Measurements from ENCODE around the gene ANO2.
A peak's percentile ranks its signal among the peaks of the same experiment; 100 is the strongest.
"Not testable (repeated sequence)": the region's sequence is repeated elsewhere in the genome, so short reads cannot be mapped to it uniquely, and the experiment has no call there.

Gene ANO2

DNA sequence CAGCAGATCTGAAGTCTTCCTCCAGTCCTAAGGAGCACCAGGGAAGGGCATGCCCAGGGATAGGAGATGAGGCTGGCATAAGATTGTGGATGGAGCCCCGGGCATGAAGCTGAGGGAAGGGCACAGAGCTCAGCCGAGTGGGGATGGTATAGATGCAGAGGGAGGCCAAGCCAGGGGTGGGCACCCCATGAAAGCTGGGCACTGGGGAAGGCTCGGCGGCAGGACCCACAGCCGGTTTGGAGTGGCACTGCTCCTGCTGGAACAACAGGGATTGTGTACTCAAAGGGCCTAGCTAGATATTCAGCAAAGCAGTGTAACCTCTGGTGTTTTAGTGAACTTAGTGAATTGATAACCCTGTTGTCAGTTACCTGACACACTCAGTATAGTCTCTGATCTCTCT lies 396.0 kb downstream of the ANO2 start:
- H3K27me3 Mint-ChIP-seq (ENCODE audit: low read depth, poor library complexity) = peaks cover 15% of the 10 kb centered on the region
- H3K9me3 Mint-ChIP-seq = peaks cover 26% of the 10 kb centered on the region
- peaks cover 27% of the 10 kb centered on the region for H3K4me1 Mint-ChIP-seq
- no peak overlapping the region for H3K4me3 Mint-ChIP-seq
- DNase-seq = no peak
- TF ChIP-seq, protein P1, sequence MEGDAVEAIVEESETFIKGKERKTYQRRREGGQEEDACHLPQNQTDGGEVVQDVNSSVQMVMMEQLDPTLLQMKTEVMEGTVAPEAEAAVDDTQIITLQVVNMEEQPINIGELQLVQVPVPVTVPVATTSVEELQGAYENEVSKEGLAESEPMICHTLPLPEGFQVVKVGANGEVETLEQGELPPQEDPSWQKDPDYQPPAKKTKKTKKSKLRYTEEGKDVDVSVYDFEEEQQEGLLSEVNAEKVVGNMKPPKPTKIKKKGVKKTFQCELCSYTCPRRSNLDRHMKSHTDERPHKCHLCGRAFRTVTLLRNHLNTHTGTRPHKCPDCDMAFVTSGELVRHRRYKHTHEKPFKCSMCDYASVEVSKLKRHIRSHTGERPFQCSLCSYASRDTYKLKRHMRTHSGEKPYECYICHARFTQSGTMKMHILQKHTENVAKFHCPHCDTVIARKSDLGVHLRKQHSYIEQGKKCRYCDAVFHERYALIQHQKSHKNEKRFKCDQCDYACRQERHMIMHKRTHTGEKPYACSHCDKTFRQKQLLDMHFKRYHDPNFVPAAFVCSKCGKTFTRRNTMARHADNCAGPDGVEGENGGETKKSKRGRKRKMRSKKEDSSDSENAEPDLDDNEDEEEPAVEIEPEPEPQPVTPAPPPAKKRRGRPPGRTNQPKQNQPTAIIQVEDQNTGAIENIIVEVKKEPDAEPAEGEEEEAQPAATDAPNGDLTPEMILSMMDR (IDR thresholded peaks at IDR 0.05) = no peak
- peaks cover 5% of the 10 kb centered on the region for H3K36me3 Mint-ChIP-seq (ENCODE audit: low read depth)
- peak overlapping the region; percentile 73 for H3K27ac Mint-ChIP-seq

DNA sequence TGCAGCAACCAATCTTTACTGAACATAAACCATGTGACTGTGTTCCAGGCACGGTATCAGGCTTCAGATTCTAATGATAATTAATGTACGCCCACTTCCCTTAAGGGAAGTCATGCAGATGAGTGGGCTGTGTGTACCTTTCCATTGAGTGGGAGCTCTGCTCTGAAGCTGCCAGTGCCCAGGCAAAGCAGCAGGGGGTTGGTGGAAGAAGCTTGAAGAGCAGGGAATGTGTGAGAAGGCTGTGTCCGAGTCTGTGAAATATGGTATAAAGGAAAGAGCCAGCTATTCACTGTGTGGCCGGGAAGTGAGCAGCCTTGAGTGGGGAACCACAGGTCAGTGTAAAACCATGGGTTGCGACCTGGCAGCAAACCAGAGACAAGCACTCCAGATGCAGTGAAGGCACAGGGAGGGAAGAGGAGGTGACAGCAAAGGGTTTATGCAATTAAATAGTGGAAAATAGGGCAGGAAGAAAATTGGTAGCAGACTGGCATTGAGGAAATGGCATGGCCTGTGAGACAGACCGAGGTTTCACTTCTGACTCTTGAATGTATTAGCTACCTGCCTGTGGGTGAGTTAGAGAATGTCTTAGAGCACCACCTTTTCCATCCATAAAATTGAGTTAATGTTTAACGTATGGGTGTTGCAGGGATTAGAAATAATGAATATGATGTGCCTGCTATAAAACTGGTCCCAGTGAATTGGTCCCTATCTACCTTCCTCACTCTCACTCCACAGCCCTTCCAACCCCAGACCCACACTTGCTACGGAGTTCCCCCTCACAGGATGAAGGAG lies 396.7 kb downstream of the ANO2 start:
- H3K4me3 Mint-ChIP-seq = no peak overlapping the region
- TF ChIP-seq, protein P1 (IDR thresholded peaks at IDR 0.05) = no peak
- H3K27ac Mint-ChIP-seq = no peak overlapping the region
- no peak for DNase-seq
- peaks cover 15% of the 10 kb centered on the region for H3K27me3 Mint-ChIP-seq (ENCODE audit: low read depth, poor library complexity)
- peaks cover 33% of the 10 kb centered on the region for H3K9me3 Mint-ChIP-seq
- peaks cover 5% of the 10 kb centered on the region for H3K36me3 Mint-ChIP-seq (ENCODE audit: low read depth)
- H3K4me1 Mint-ChIP-seq = peaks cover 20% of the 10 kb centered on the region

DNA sequence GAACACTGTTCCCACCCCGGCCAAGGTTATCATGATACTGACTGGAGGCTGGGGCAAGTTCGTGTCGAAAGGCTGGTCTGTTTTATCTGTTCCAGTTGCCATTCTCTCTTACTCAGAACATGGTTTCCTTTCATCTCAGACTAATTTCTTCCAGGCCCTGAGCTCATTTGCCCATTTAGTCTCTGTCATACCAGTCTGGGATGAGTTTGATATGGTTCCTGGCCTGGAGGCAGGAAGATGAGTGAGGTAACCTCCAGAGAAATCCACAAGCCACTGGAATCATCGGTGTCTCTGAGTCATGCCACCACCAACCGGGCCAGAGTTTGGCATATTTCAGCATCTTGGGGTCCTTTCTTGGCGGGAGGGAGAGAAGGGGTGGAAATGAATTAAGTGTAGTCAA lies 398.4 kb downstream of the ANO2 start:
- no peak for DNase-seq
- H3K27ac Mint-ChIP-seq = no peak overlapping the region
- H3K4me3 Mint-ChIP-seq = no peak overlapping the region
- H3K36me3 Mint-ChIP-seq (ENCODE audit: low read depth) = peaks cover 12% of the 10 kb centered on the region
- H3K4me1 Mint-ChIP-seq = peaks cover 9% of the 10 kb centered on the region
- TF ChIP-seq, protein P1 (IDR thresholded peaks at IDR 0.05) = no peak
- H3K9me3 Mint-ChIP-seq = peaks cover 43% of the 10 kb centered on the region
- H3K27me3 Mint-ChIP-seq (ENCODE audit: low read depth, poor library complexity) = peaks cover 12% of the 10 kb centered on the region

DNA sequence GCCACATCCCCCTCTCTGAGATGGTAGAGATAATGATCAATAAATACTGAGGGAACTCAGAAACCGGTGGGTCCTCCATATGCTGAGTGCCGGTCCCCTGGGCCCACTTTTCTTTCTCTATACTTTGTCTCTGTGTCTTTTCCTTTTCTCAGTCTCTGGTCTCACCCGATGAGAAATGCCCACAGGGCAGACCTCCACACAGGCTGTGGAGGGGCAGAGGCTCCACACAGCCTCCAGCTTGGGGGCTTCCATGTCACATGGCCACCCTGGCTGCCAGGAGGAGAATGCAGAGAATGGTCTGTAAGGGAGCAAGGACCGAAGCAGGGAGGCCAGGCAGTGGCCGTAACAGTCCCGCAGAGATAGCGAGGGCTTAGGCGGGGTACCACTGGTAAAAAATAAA lies 407.3 kb downstream of the ANO2 start:
- no peak for DNase-seq
- H3K4me3 Mint-ChIP-seq = no peak overlapping the region
- H3K27ac Mint-ChIP-seq = no peak overlapping the region
- peaks cover 25% of the 10 kb centered on the region for H3K36me3 Mint-ChIP-seq (ENCODE audit: low read depth)
- TF ChIP-seq, protein P1 (IDR thresholded peaks at IDR 0.05) = no peak
- peaks cover 57% of the 10 kb centered on the region for H3K9me3 Mint-ChIP-seq
- peaks cover 5% of the 10 kb centered on the region for H3K27me3 Mint-ChIP-seq (ENCODE audit: low read depth, poor library complexity)
- H3K4me1 Mint-ChIP-seq = peaks cover 25% of the 10 kb centered on the region

DNA sequence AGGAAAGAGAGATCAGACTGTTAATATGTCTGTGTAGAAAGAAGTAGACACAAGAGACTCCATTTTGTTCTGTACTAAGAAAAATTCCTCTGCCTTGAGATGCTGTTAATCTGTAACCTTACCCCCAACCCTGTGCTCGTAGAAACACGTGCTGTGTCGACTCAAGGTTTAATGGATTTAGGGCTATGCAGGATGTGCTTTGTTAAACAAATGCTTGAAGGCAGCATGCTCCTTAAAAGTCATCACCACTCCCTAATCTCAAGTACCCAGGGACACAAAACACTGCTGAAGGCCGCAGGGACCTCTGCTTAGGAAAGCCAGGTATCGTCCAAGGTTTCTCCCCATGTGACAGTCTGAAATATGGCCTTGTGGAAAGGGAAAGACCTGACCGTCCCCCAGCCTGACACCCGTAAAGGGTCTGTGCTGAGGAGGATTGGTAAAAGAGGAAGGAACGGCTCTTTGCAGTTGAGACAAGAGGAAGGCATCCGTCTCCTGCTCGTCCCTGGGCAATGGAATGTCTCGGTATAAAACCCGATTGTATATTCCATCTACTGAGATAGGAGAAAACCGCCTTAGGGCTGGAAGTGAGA lies 407.9 kb downstream of the ANO2 start:
- H3K4me1 Mint-ChIP-seq = peaks cover 25% of the 10 kb centered on the region
- peaks cover 11% of the 10 kb centered on the region for H3K27me3 Mint-ChIP-seq (ENCODE audit: low read depth, poor library complexity)
- H3K9me3 Mint-ChIP-seq = peaks cover 56% of the 10 kb centered on the region
- not testable (repeated sequence) for DNase-seq, H3K4me3 Mint-ChIP-seq
- H3K36me3 Mint-ChIP-seq (ENCODE audit: low read depth) = peaks cover 24% of the 10 kb centered on the region
- H3K27ac Mint-ChIP-seq = peak overlapping the region; percentile 13

GRCh38 chr12:5535541-5535940 lies 409.5 kb downstream of the ANO2 start:
- Mint-ChIP-seq H3K9me3 (peaks cover 40% of the 10 kb centered on the region), H3K27ac (no peak overlapping the region), H3K4me3 (no peak overlapping the region), H3K4me1 (peaks cover 25% of the 10 kb centered on the region), H3K27me3 (ENCODE audit: low read depth, poor library complexity) (peaks cover 14% of the 10 kb centered on the region), H3K36me3 (ENCODE audit: low read depth) (peaks cover 16% of the 10 kb centered on the region)
- TF ChIP-seq, protein P1 (IDR thresholded peaks at IDR 0.05) = no peak
- no peak for DNase-seq
